ENCODE measurements around the gene HSD17B7. TPM values are rescaled to one million over a fixed set of nuclear protein-coding genes. Genes with fewer than 3 reads are reported as not detected.
A peak's percentile ranks its signal among the peaks of the same experiment; 100 is the strongest.
"Not testable (repeated sequence)": the region's sequence is repeated elsewhere in the genome, so short reads cannot be mapped to it uniquely, and the experiment has no call there.

Gene HSD17B7
- total RNA-seq = 10 to 100 TPM in 1 of 6 donors, 1 to 10 TPM in 5; 4.1 to 10.8 (median 6.1) TPM
- 10 to 100 TPM in 1 of 2 donors, 1 to 10 TPM in 1; 7.3 to 14.2 TPM for polyA plus RNA-seq

- 1 to 2% methylated on average over 26 to 34 of the region's 49 CpGs for WGBS, 2 donors
- Histone ChIP-seq H3K27ac (peak within 1 kb of the TSS; percentile 61 to 91 (median 82)), H3K4me3 (peak within 1 kb of the TSS in 3 of 4 donors; percentile 21 to 43 (median 40))
- ATAC-seq (peak; percentile 98 to 100 (median 99)), DNase-seq (peak; percentile 82 to 91 (median 85)), FAIRE-seq (peak; percentile 96)
- H3K36me3 ChIP-seq; H3K9me3 ChIP-seq; H3K4me1 ChIP-seq; intact Hi-C loops (cut with DNase I); H3K27me3 ChIP-seq: not testable (repeated sequence)
Measured at GRCh38 chr1:162790303-162790984, at the start of gene HSD17B7. Gene HSD17B7, plus strand, starts transcription at chr1:162790702. Its CDS starts 99 bp downstream, at chr1:162790801.

- 75 to 81% methylated on average over 4 of the region's 4 CpGs for WGBS, 2 donors
- no peak overlapping the region for H3K27ac ChIP-seq
- H3K9me3 ChIP-seq = no peaks in the 10 kb centered on the region
- no peaks in the 10 kb centered on the region for H3K4me1 ChIP-seq
- DNase-seq (no peak), ATAC-seq (no peak), FAIRE-seq (no peak)
- H3K36me3 ChIP-seq = no peaks in the 10 kb centered on the region
- no peaks in the 10 kb centered on the region for H3K27me3 ChIP-seq
- no peak for TF ChIP-seq CTCF (IDR thresholded peaks at IDR 0.05)
- intact Hi-C loops (cut with DNase I) = no loop called here
- no peak overlapping the region for H3K4me3 ChIP-seq
Measured at GRCh38 chr1:162740755-162741154, 49.7 kb upstream of the HSD17B7 start.

GRCh38 chr1:162741574-162741973 is 48.9 kb upstream of the HSD17B7 start:
- TF ChIP-seq CTCF (IDR thresholded peaks at IDR 0.05) = no peak
- 86% methylated on average over 2 of the region's 2 CpGs for WGBS, 2 donors
- Histone ChIP-seq H3K4me1 (no peaks in the 10 kb centered on the region), H3K27ac (no peak overlapping the region), H3K4me3 (no peak overlapping the region), H3K36me3 (no peaks in the 10 kb centered on the region), H3K27me3 (no peaks in the 10 kb centered on the region), H3K9me3 (no peaks in the 10 kb centered on the region)
- FAIRE-seq (no peak), ATAC-seq (no peak), DNase-seq (no peak)
- intact Hi-C loops (cut with DNase I) = no loop called here

GRCh38 chr1:162746264-162746942 is 44.1 kb upstream of the HSD17B7 start:
- H3K4me3 ChIP-seq; FAIRE-seq; H3K36me3 ChIP-seq; H3K4me1 ChIP-seq; H3K9me3 ChIP-seq; intact Hi-C loops (cut with DNase I); H3K27ac ChIP-seq; ATAC-seq; H3K27me3 ChIP-seq: not testable (repeated sequence)
- 92 to 94% methylated on average over 14 of the region's 14 CpGs for WGBS, 2 donors
- DNase-seq = peak in 1 of 6 donors; percentile 32

- no peak overlapping the region for H3K4me3 ChIP-seq
- no peaks in the 10 kb centered on the region for H3K27me3 ChIP-seq
- FAIRE-seq (no peak), DNase-seq (no peak), ATAC-seq (no peak)
- no peaks in the 10 kb centered on the region for H3K4me1 ChIP-seq
- no peak overlapping the region for H3K27ac ChIP-seq
- WGBS, 2 donors = 96 to 100% methylated on average over 1 of the region's 1 CpG
- no peaks in the 10 kb centered on the region for H3K36me3 ChIP-seq
- no peak for TF ChIP-seq CTCF (IDR thresholded peaks at IDR 0.05)
- no peaks in the 10 kb centered on the region for H3K9me3 ChIP-seq
- intact Hi-C loops (cut with DNase I) = no loop called here
Measured at GRCh38 chr1:162753001-162753658, 37.4 kb upstream of the HSD17B7 start.
